Stimulated activated CD8-positive, alpha-beta memory T cell treated with anti-CD3 and anti-CD28 coated beads, Interleukin-12 subunit alpha, Interleukin-12 subunit beta, amount 100 ng/mL, for 24 hours (primary cell): ENCODE measurements around the gene ANKFY1.

Experiments used
- DNase-seq: peaks from one replicate; pipeline ENCODE4 v3.0.0-alpha.2; 2020; ENCODE audit errors: extremely low read depth

ANKFY1 gene

DNA sequence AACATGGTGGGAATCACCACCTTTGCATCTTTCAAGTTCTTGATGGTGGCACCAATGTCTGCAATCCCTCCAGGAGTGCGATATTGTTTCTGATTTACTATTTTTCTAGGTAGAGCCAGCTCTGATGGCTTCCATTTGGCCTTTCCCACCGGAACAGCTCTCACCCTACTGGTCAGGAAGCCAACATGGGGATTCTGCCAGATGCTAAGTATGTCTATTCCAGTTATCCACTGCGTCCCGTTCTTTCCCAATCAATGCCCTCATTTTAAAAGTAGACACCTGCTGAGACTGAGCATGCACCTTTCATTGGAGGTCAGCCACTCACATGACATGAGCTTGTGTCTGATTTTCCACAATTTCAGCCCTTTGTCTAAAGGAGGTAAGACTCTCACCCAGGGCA lies 144.5 kb downstream of the ANKFY1 start:
- no peak for DNase-seq

DNA sequence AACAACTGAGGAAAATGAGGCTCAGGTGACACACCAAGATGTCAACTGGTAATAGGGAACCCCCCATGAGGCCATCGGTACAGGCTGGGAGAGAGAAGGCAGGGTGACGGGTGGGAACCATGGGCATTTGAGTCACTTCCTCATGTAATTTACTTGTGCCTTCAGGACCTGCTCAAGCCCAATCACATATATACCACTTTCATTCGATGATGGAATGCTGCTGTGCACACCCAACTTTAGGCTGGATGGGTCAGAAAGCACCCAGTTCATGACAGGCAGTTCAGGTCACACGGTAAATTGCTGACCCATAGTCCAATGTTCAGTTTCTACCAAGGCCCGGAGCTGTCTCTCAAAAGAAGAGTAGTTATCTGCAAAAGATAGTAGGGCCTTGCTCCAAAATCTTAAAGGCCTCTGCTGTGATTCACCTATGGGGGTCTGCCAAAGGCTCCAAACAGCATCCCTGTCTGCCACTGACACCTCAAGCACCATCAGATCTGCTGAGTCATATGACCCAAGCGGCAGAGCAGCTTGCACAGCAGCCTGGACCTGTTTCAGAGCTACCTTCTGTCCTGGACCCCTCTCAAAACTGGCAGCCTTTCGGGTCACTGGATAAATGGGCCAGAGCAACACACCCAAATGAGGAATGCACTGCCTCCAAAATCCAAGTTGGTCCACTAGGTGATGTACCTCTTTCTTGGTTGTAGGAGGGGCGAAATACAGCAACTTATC lies 145.6 kb downstream of the ANKFY1 start:
- no peak for DNase-seq

- no peak for DNase-seq
Observed at GRCh38 chr17:4116516-4116915, 147.3 kb downstream of the ANKFY1 start.
